K562 (cell line): ENCODE data around the gene WIPF2. TPM values are rescaled to one million over a fixed set of nuclear protein-coding genes. Genes with fewer than 3 reads are reported as not detected.
A peak's percentile ranks its signal among the peaks of the same experiment; 100 is the strongest.

ENCODE experiments used
- ASH1L ChIP-seq: fragments of 450-650 bp; IDR thresholded peaks from 2 replicates; pipeline ENCODE4 v1.6.1; 2018; ENCODE audit warnings: borderline replicate concordance, mild to moderate bottlenecking, low read depth; ENCODE audit not compliant: partially characterized antibody
- ELF1 ChIP-seq: fragments of 200-800 bp; sonication (Bioruptor generic); IDR thresholded peaks from 2 replicates; pipeline ENCODE4 v1.6.1; 2016; ENCODE audit warnings: missing genetic modification characterization, missing compliant biosample characterization
- HCFC1 ChIP-seq: IDR thresholded peaks from 2 replicates; pipeline ENCODE4 v1.6.1; 2012; ENCODE audit warnings: low read depth, low read length, improper control_type of control experiment
- L3MBTL2 ChIP-seq: fragments of 450-650 bp; IDR thresholded peaks from 2 replicates; pipeline ENCODE4 v1.6.1; 2016; ENCODE audit warnings: mild to moderate bottlenecking, moderate library complexity
- MAZ ChIP-seq, 2 experiments: fragments of 450-650 bp in 1 of 2; sonication (generic) in 1 of 2; formaldehyde crosslinking; IDR thresholded peaks in 1 of 2; conservative IDR thresholded peaks in 1 of 2; 2 replicates each; pipeline versions ENCODE4 v1.4.0 to v1.5.0; 2020; ENCODE audit warnings: mild to moderate bottlenecking in 1 of 2, missing genetic modification reagents in 1 of 2
- NELFE ChIP-seq: IDR thresholded peaks from 2 replicates; pipeline ENCODE4 v1.6.1; 2011; ENCODE audit warnings: mild to moderate bottlenecking; ENCODE audit not compliant: insufficient read depth, insufficient read length
- PHB ChIP-seq: fragments of 250-450 bp; sonication (Bioruptor Pico); IDR thresholded peaks from 2 replicates; pipeline ENCODE4 v1.5.0; 2021
- RB1 ChIP-seq: fragments of 450-650 bp; IDR thresholded peaks from 2 replicates; pipeline ENCODE4 v1.6.1; 2017; ENCODE audit warnings: low read depth, mild to moderate bottlenecking
- RNF2 ChIP-seq: sonication (generic); IDR thresholded peaks from 2 replicates; pipeline ENCODE4 v1.6.1; 2016
- SMAD1 ChIP-seq: fragments of 150-350 bp; IDR thresholded peaks from 2 replicates; pipeline ENCODE4 v1.6.1; 2014; ENCODE audit warnings: low read length, low read depth; ENCODE audit not compliant: partially characterized antibody
- ZNF146 ChIP-seq: IDR thresholded peaks from one replicate; pipeline ENCODE4 v1.6.1; 2018; ENCODE audit warnings: missing compliant biosample characterization; ENCODE audit not compliant: unreplicated experiment
- ZSCAN32 ChIP-seq: fragments of 450-650 bp; formaldehyde crosslinking; IDR thresholded peaks from 2 replicates; pipeline ENCODE4 v1.4.0; 2020; ENCODE audit warnings: mild to moderate bottlenecking, moderate library complexity
- polyA plus RNA-seq, 8 experiments: library from polyadenylated mRNA; depleted of rRNA in 4 of 8; stranded (reverse) in 5 of 8; unstranded in 3 of 8; fragments of >200 nt; fragmentation: Nextera tagmentation in 2 of 8; fragmentation: Illumina TruSeq in 1 of 8; extraction: Ambion mirVana in 2 of 8; extraction: Trizol in 1 of 8; gene quantifications; 2 replicates each; pipeline versions ENCODE4 v1.2.1 to v1.2.3, GENCODE V29; 2011 to 2014; ENCODE audit warnings: inconsistent platforms in 1 of 8, missing spikeins in 1 of 8
- total RNA-seq, 7 experiments: library from RNA; depleted of rRNA in 6 of 7; stranded (reverse); fragments of >200 nt in 6 of 7; fragmentation: Illumina TruSeq in 2 of 7; extraction: Trizol in 2 of 7; gene quantifications; 2 replicates each; pipeline versions ENCODE4 v1.2.1 to v1.2.3, GENCODE V29; 2011 to 2021; ENCODE audit warnings: low replicate concordance in 1 of 7
- TF ChIP-seq, protein P1 (sequence below): fragments of 450-650 bp; formaldehyde crosslinking; IDR thresholded peaks from 2 replicates; pipeline ENCODE4 v1.4.0; 2020; ENCODE audit warnings: mild to moderate bottlenecking, moderate library complexity
- TF ChIP-seq, protein P2 (sequence below): fragments of 450-650 bp; formaldehyde crosslinking; IDR thresholded peaks from 2 replicates; pipeline ENCODE4 v1.4.0; 2022; ENCODE audit warnings: missing genetic modification characterization
- TF ChIP-seq, protein P3 (sequence below): fragments of 250-450 bp; sonication (Bioruptor Pico); IDR thresholded peaks from 2 replicates; pipeline ENCODE4 v1.8.0; 2021; ENCODE audit warnings: moderate library complexity, mild to moderate bottlenecking, inconsistent platforms
- TF ChIP-seq, protein P4 (sequence below): fragments of 250-450 bp; sonication (Bioruptor Pico); IDR thresholded peaks from 2 replicates; pipeline ENCODE4 v1.5.0; 2021; ENCODE audit warnings: mild to moderate bottlenecking, moderate library complexity
- TF ChIP-seq, protein P5 (sequence below): fragments of 450-650 bp; IDR thresholded peaks from 2 replicates; pipeline ENCODE4 v1.6.1; 2014; ENCODE audit warnings: low read depth, mild to moderate bottlenecking, moderate library complexity, borderline replicate concordance

WIPF2 gene
- total and polyA plus RNA-seq, 9 of the 15 experiments (the other 6 are each of a cell fraction or from before 2014, with no cell fraction given), result 3.6 to 15.0 (median 5.3) TPM

DNA sequence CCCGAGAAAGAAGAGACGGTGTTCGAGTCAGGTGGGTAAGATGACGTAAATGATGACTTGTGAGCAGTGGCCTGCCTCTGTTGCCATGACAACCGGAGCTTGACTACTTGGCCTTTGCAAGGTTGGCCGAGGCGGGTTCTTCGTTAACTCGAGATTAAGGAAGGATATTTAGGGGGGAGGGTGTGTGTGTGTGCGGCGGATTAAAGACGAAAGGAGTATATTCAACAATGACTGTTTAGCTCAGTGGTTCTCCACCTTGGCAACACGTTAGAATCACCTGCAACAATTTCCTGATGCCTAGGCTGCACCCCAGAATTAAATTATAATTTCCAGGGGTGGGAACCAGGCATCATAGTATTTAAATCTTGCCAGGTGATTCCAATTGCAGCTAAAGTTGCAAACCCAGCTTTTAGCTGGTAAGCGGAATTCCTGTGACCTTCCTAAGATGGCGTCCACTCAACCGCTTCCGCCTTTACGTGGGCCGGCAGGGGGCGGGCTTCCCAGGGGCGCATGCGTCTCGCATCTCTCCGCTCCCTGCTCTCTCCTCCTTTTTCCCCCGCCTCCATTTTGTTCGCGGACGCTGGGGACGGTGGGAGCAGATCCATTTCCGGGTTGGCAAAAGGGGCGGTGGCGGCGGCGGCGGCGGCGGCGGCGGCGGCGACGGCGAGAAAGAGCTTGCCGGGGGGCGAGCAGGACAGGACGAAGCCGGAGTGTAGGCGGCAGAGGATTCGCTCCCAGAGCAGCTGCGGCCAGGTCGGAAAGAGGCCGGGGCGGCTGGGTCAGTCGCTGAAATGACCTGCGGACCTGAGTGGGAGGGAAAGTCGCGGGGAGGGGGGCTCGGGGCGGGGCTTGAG lies at the start of gene WIPF2 (continued):
- TF ChIP-seq, protein P1, sequence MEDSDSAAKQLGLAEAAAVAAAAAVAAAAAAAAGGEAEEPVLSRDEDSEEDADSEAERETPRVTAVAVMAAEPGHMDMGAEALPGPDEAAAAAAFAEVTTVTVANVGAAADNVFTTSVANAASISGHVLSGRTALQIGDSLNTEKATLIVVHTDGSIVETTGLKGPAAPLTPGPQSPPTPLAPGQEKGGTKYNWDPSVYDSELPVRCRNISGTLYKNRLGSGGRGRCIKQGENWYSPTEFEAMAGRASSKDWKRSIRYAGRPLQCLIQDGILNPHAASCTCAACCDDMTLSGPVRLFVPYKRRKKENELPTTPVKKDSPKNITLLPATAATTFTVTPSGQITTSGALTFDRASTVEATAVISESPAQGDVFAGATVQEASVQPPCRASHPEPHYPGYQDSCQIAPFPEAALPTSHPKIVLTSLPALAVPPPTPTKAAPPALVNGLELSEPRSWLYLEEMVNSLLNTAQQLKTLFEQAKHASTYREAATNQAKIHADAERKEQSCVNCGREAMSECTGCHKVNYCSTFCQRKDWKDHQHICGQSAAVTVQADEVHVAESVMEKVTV (CRISPR knock-in tag), result no peak
- TF ChIP-seq ZSCAN32 (CRISPR knock-in tag) (no peak), PHB (CRISPR knock-in tag) (no peak), RB1 (peak; percentile 72; the same call in 1 of the 2 replicates), ZNF146 (CRISPR knock-in tag) (no peak), NELFE (no peak), ASH1L (peak; percentile 71), RNF2 (no peak), SMAD1 (no peak), ELF1 (peak; percentile 100), L3MBTL2 (peak; percentile 34; the same call in 1 of the 2 replicates), HCFC1 (peak; percentile 95), MAZ (CRISPR knock-in tag; conservative IDR thresholded peaks at IDR 0.05 in 1 of 2, IDR thresholded peaks at IDR 0.05 in 1 of 2) (peak in 1 of 2 experiments; percentile 81; a peak in 2 of 4 replicates)
- TF ChIP-seq, protein P2, sequence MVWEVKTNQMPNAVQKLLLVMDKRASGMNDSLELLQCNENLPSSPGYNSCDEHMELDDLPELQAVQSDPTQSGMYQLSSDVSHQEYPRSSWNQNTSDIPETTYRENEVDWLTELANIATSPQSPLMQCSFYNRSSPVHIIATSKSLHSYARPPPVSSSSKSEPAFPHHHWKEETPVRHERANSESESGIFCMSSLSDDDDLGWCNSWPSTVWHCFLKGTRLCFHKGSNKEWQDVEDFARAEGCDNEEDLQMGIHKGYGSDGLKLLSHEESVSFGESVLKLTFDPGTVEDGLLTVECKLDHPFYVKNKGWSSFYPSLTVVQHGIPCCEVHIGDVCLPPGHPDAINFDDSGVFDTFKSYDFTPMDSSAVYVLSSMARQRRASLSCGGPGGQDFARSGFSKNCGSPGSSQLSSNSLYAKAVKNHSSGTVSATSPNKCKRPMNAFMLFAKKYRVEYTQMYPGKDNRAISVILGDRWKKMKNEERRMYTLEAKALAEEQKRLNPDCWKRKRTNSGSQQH (CRISPR knock-in tag), result no peak
- TF ChIP-seq, protein P3, sequence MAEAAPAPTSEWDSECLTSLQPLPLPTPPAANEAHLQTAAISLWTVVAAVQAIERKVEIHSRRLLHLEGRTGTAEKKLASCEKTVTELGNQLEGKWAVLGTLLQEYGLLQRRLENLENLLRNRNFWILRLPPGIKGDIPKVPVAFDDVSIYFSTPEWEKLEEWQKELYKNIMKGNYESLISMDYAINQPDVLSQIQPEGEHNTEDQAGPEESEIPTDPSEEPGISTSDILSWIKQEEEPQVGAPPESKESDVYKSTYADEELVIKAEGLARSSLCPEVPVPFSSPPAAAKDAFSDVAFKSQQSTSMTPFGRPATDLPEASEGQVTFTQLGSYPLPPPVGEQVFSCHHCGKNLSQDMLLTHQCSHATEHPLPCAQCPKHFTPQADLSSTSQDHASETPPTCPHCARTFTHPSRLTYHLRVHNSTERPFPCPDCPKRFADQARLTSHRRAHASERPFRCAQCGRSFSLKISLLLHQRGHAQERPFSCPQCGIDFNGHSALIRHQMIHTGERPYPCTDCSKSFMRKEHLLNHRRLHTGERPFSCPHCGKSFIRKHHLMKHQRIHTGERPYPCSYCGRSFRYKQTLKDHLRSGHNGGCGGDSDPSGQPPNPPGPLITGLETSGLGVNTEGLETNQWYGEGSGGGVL (CRISPR knock-in tag), result no peak
- TF ChIP-seq, protein P4, sequence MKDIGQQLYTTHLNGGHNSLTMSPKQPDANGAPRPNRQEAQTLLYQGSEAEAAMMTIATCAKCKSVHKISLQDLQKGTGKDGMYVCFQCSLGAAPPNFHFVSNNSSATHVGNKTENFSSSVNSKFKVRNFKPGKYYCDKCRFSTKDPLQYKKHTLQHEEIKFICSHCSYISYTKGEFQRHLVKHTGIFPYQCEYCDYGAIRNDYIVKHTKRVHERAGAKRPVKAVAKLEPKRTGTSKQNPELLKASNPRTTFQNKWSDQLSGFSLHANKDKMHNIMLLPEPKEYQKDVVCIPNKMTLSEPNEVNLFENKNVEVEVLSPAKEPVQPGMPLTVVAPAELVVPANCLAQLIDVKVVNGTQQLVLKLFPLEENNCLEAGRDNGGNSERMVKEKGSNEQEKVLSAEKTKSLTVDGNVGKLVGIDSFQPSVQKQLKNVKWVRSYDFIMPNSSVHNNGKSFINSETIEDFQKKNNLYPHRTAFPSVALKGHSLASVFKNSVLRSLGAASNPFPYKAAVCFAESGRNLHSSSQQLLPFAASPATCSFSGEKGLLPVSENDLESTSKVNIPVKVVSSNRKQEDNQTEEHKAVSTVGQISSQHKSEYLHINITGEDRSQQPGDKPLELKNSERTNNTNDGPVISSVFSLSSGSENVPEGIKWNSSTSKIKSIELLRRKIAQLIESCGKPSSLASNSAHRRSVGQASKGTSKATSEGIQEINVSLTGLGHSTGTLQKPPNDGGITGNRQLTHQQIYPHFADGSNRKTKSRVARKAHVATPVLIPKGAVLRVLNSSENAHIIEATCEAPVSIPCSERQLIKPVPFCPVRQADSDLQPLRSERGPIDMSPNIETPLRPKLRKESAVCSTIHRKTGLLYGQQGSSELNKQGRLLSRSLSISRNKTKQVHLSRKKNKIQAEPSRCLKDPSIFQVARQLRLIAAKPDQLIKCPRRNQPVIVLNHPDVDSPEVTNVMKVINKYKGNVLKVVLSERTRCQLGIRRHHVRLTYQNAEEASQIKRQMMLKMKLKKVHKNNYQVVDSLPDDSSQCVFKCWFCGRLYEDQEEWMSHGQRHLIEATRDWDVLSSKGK, result no peak
- TF ChIP-seq, protein P5, sequence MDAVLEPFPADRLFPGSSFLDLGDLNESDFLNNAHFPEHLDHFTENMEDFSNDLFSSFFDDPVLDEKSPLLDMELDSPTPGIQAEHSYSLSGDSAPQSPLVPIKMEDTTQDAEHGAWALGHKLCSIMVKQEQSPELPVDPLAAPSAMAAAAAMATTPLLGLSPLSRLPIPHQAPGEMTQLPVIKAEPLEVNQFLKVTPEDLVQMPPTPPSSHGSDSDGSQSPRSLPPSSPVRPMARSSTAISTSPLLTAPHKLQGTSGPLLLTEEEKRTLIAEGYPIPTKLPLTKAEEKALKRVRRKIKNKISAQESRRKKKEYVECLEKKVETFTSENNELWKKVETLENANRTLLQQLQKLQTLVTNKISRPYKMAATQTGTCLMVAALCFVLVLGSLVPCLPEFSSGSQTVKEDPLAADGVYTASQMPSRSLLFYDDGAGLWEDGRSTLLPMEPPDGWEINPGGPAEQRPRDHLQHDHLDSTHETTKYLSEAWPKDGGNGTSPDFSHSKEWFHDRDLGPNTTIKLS, result 0 out of 2 replicates have a peak, but pooled peaks have one; percentile 34
